Adipocyte (in vitro differentiated cells): ENCODE measurements around the gene FKBP5.

ENCODE experiments used
- DNase-seq: peaks from one replicate; pipeline ENCODE4 v3.0.0-alpha.2; 2015; ENCODE audit warnings: low read depth
- H3K27me3 ChIP-seq: replicated peaks from 2 replicates; pipeline ENCODE4 v1.7.0; 2013; ENCODE audit warnings: mild to moderate bottlenecking, low read length, moderate library complexity; ENCODE audit not compliant: control insufficient read depth, insufficient read depth
- H3K36me3 ChIP-seq: 2 replicates; pipeline ENCODE4 v1.7.0; 2013; ENCODE audit warnings: low read length, mild to moderate bottlenecking, moderate library complexity; ENCODE audit not compliant: control insufficient read depth, insufficient read depth, severe bottlenecking
- H3K4me1 ChIP-seq: 2 replicates; pipeline ENCODE4 v1.7.0; 2013; ENCODE audit warnings: mild to moderate bottlenecking, low read length, moderate library complexity; ENCODE audit not compliant: control insufficient read depth, insufficient read depth
- H3K4me3 ChIP-seq: 2 replicates; pipeline ENCODE4 v1.7.0; 2013; ENCODE audit warnings: mild to moderate bottlenecking, low read length, moderate library complexity
- H3K9ac ChIP-seq: 2 replicates; pipeline ENCODE4 v1.7.0; 2013; ENCODE audit warnings: mild to moderate bottlenecking, low read length, moderate library complexity
- H3K9me3 ChIP-seq: 2 replicates; pipeline ENCODE4 v1.7.0; 2013; ENCODE audit warnings: mild to moderate bottlenecking, low read length, moderate library complexity; ENCODE audit not compliant: control insufficient read depth

FKBP5 gene

GRCh38 chr6:35590622-35591066 is 98.1 kb downstream of the FKBP5 start:
- Histone ChIP-seq H3K9ac (peak overlapping the region; percentile 84), H3K4me3 (no peak overlapping the region), H3K27me3 (no peaks in the 10 kb centered on the region), H3K4me1 (peaks cover 75% of the 10 kb centered on the region), H3K36me3 (peaks cover 81% of the 10 kb centered on the region), H3K9me3 (no peaks in the 10 kb centered on the region)
- peak; percentile 29 for DNase-seq

- Histone ChIP-seq H3K4me3 (no peak overlapping the region), H3K9ac (peak overlapping the region; percentile 84), H3K4me1 (peaks cover 82% of the 10 kb centered on the region), H3K9me3 (no peaks in the 10 kb centered on the region), H3K27me3 (no peaks in the 10 kb centered on the region), H3K36me3 (peaks cover 78% of the 10 kb centered on the region)
- DNase-seq = no peak
These were observed 98.8 kb downstream of the FKBP5 start for GRCh38 chr6:35589904-35590303.

- Histone ChIP-seq H3K9me3 (no peaks in the 10 kb centered on the region), H3K36me3 (peaks cover 77% of the 10 kb centered on the region), H3K4me3 (no peak overlapping the region), H3K4me1 (peaks cover 85% of the 10 kb centered on the region), H3K27me3 (no peaks in the 10 kb centered on the region), H3K9ac (peak overlapping the region; percentile 84)
- no peak for DNase-seq
These were observed 99.4 kb downstream of the FKBP5 start for GRCh38 chr6:35589201-35589739.

GRCh38 chr6:35587167-35587566 is 101.5 kb downstream of the FKBP5 start:
- Histone ChIP-seq H3K9ac (peak overlapping the region; percentile 80), H3K9me3 (no peaks in the 10 kb centered on the region), H3K4me3 (peak overlapping the region; percentile 3), H3K36me3 (peaks cover 78% of the 10 kb centered on the region), H3K4me1 (peaks cover 91% of the 10 kb centered on the region), H3K27me3 (no peaks in the 10 kb centered on the region)
- no peak for DNase-seq

GRCh38 chr6:35586542-35586941 is 102.2 kb downstream of the FKBP5 start:
- Histone ChIP-seq H3K4me3 (peak overlapping the region; percentile 1), H3K27me3 (no peaks in the 10 kb centered on the region), H3K9ac (peak overlapping the region; percentile 80), H3K9me3 (no peaks in the 10 kb centered on the region), H3K4me1 (peaks cover 91% of the 10 kb centered on the region), H3K36me3 (peaks cover 78% of the 10 kb centered on the region)
- DNase-seq = peak; percentile 45

- H3K4me1 ChIP-seq = peaks cover 87% of the 10 kb centered on the region
- no peaks in the 10 kb centered on the region for H3K9me3 ChIP-seq
- H3K9ac ChIP-seq = peak overlapping the region; percentile 80
- peaks cover 83% of the 10 kb centered on the region for H3K36me3 ChIP-seq
- no peaks in the 10 kb centered on the region for H3K27me3 ChIP-seq
- peak overlapping the region; percentile 23 for H3K4me3 ChIP-seq
- DNase-seq = peak; percentile 68
These were observed 103.1 kb downstream of the FKBP5 start for GRCh38 chr6:35585658-35586057.

GRCh38 chr6:35583893-35584688 is 104.6 kb downstream of the FKBP5 start:
- peaks cover 83% of the 10 kb centered on the region for H3K36me3 ChIP-seq
- no peaks in the 10 kb centered on the region for H3K9me3 ChIP-seq
- no peaks in the 10 kb centered on the region for H3K27me3 ChIP-seq
- H3K9ac ChIP-seq = peak overlapping the region; percentile 80
- peaks cover 72% of the 10 kb centered on the region for H3K4me1 ChIP-seq
- DNase-seq = peak; percentile 89
- H3K4me3 ChIP-seq = no peak overlapping the region

- H3K9me3 ChIP-seq = no peaks in the 10 kb centered on the region
- DNase-seq = no peak
- H3K4me1 ChIP-seq = peaks cover 62% of the 10 kb centered on the region
- no peak overlapping the region for H3K4me3 ChIP-seq
- peaks cover 90% of the 10 kb centered on the region for H3K36me3 ChIP-seq
- H3K9ac ChIP-seq = peak overlapping the region; percentile 80
- no peaks in the 10 kb centered on the region for H3K27me3 ChIP-seq
These were observed 106.4 kb downstream of the FKBP5 start for GRCh38 chr6:35582315-35582714.

- H3K27me3 ChIP-seq = no peaks in the 10 kb centered on the region
- H3K9me3 ChIP-seq = no peaks in the 10 kb centered on the region
- peaks cover 90% of the 10 kb centered on the region for H3K36me3 ChIP-seq
- peak overlapping the region; percentile 80 for H3K9ac ChIP-seq
- no peak overlapping the region for H3K4me3 ChIP-seq
- peaks cover 55% of the 10 kb centered on the region for H3K4me1 ChIP-seq
- DNase-seq = no peak
These were observed 107.1 kb downstream of the FKBP5 start for GRCh38 chr6:35581633-35582032.

- H3K4me3 ChIP-seq = no peak overlapping the region
- no peak for DNase-seq
- H3K36me3 ChIP-seq = peaks cover 90% of the 10 kb centered on the region
- H3K4me1 ChIP-seq = peaks cover 47% of the 10 kb centered on the region
- H3K27me3 ChIP-seq = no peaks in the 10 kb centered on the region
- H3K9me3 ChIP-seq = no peaks in the 10 kb centered on the region
- H3K9ac ChIP-seq = peak overlapping the region; percentile 32
These were observed 107.9 kb downstream of the FKBP5 start for GRCh38 chr6:35580836-35581235.

GRCh38 chr6:35576682-35577081 is 112.0 kb downstream of the FKBP5 start:
- no peak for DNase-seq
- Histone ChIP-seq H3K27me3 (no peaks in the 10 kb centered on the region), H3K36me3 (peaks cover 94% of the 10 kb centered on the region), H3K4me1 (peaks cover 33% of the 10 kb centered on the region), H3K9ac (peak overlapping the region; percentile 1), H3K4me3 (no peak overlapping the region), H3K9me3 (no peaks in the 10 kb centered on the region)
